GM19043 (cell line): Measurements from ENCODE around the gene SGK2.

Experiments used
- ATAC-seq: cut with Tn5 transposase; IDR thresholded peaks from one replicate; pipeline ENCODE4 v1.9.1; 2021; ENCODE audit warnings: low read depth; ENCODE audit not compliant: unreplicated experiment

Gene SGK2

DNA sequence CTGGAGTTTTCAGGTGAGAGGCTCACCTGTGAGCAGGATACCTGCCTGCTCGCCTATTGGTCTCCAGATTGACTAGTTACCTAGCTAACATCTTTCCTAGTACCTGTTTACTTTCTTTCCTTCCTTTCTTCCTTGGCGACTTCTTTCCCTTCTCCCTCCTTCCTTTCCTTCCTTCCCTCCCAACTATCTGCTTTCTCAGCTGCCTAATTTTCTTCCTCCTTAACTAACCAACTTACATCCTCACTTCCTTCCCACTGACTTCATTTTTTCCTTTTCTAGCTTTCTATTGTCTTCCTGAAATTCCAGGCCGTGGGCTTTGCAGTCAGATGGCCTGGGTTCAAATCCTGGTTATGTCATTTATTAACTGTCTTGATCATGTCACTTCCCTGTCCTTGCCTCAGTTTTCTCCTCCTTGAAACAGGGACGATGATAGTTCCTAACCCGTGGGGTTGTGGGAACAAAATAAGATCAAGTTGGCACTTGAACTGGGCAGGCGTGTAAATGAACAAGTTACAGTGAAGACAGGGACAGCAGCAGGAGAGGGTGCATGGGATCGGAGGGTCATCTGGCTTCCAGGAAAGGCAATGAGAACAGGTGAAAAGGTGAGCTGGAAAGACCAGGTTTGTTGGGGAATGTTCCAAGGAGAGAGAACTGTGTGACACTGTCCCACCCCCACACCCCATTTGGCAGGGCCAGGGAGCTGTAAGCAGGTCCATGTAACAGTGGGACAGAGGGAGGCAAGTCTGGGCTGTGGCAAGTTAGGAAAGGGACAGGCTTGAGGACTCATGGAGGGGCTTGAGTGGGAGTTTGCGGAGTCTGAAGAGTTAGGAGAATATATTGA is 540 bp downstream of the SGK2 start:
- ATAC-seq: no peak

DNA sequence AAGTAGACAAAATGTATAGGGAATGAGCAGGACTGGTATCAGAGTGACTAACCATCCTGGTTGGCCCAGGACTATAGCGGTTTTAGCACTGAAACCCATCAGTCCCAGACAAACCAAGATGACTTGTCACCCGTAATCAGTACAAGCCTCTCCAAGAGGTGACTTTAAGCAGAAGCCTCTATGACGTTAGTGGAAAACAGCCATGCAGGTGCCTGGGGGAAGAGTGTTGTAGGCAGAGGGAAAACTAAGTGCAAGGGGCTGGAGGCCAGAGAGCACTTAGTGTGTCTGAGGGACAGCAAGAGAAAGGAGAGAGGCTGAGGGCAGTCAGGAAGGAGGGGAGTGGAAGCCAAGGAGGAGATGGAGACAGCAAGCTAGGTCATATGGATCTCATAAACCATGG is 2.1 kb downstream of the SGK2 start:
- no peak for ATAC-seq

DNA sequence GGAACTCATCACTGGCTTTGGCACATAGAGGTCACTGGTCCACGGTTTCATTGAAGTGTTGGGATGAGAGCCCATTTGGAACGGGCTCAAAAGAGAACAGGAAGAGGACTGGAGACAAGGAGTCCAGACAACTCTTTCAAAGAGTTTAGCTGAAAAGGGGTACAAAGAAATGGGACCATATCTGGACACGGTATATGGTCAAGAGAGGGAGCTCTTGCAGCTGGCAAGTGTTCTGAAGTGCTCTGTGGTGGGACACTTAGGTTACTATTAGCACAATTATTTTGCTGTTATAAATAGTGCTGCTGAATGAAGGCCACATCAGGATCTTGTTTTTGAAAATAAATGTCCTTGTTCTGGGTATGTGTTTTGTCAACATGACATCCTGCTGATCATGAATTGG is 4.6 kb downstream of the SGK2 start:
- no peak for ATAC-seq

DNA sequence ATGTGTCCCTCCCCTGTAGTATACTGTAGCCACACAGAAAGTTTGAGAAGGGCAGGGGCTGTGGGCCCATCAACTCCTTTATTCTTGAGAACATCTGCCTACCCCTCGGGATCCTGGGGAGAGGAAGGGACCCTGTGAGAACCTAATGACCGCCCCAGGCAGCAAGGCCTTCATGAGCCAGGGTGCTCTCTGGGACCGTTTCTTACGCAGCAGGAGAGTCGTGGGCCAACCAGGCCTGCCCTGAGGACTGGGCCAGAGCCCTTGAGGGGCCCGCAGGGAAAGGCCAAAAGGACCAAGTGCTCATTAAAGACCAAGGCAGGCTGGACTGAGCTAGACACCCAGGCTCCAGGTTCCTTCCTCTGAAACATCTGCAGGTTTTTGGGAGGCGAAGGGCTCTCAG is 5.2 kb downstream of the SGK2 start:
- no peak for ATAC-seq

DNA sequence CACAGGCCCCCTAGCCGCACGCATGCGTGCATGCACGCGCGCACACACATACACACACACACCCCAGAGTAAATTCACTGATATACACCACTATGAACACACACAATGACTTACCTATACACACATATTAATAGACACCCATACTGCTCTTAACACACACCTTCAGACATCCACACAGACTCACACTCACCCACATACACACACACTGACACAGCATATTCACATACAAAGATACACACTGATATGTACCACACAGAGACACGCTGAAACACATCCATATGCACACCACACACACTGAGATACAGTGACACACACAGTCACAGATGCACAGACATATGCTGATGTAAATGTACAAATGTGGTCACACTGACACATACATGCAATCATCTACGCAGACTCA is 5.6 kb downstream of the SGK2 start:
- no peak for ATAC-seq

DNA sequence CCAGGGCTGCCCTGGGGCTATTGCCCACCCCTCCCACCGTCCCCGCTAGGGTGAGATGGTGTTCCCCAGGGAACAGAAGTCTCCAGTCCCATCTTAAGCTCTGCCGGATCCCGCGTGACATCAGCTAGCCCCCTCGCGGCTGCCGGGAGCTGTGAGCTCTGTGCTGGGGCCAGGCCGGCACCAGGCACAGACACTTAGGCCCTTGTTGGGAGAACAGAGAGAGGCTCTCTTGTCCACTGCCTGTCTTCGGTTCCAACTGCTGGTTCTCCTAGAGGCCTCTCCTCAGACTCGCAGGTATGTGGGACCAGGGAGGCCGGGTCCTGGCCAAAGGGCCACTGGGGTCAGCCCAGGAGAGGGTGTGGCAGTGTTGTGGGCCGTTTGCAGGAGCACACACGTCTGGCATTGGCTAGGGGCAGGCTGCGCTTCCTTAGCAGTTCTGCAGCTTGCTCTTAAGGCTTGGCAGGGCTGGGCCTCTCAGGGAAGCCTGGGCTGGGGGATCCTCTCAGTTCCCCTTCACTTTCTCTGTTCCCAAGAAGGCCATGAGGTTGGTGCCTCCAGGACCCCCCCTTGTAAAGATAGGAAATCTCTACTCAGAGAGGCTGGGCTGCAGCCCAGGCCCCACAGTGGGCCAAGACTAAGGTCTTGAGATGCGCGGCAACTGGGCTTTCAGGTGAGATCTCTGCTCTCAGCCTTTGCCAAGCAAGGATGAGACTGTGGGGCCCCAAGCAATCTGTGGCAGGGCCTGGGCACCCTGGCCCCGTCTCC is 6.3 kb downstream of the SGK2 start:
- ATAC-seq: no peak

DNA sequence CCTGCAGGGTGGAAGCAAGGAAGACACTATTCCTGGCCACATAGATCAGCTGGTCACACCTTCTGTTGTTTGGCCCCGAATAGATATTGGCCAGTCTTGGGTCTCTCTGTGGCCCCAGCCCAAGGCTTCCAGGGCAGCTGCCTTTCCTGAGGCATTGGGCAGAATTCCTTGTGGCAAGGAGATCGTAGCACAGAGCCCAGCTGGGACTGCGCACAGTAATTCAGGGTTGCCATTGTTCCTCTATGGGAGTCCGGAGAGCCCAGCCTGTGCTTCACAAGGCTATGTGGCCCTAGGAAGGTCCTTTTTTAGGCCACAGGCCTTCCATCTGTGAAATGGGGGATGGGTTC is 6.9 kb downstream of the SGK2 start:
- ATAC-seq: no peak

DNA sequence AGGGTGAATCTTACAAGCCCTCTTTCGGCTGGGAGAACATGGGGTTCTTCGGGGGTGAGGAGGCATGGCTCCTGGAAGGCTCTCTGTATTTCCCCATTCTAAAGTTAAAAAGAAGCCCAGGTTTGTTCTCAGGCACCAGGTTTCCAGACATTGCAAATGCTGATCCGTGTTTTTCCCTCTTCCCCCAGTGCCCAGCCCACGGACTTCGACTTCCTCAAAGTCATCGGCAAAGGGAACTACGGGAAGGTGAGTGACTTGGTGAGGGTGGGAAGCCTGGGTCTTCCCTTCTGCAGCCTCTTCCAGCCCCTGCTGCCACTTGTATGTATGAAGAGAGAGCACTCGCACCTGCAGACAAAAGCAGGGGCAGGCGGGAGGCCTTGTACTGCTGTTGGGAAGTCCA is 8.7 kb downstream of the SGK2 start:
- ATAC-seq: no peak

DNA sequence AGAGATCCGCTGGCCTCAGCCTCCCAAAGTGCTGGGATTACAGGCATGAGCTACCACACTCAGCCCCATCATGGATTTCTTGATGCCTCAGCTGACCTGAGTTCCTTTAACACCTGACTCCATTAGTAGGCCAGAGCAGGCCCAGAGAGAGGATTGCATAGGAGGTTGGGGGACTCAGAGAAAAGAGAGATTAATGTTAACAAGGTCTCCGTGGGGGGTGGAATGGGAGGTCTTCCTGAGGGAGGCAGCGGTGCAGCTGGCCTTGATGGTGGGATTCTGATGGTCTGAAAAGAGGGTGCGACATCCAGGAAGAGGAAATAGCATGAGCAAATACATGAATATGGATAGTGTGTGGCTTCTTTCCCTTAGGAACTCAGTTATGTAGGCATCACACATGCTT is 9.9 kb downstream of the SGK2 start:
- ATAC-seq: no peak

DNA sequence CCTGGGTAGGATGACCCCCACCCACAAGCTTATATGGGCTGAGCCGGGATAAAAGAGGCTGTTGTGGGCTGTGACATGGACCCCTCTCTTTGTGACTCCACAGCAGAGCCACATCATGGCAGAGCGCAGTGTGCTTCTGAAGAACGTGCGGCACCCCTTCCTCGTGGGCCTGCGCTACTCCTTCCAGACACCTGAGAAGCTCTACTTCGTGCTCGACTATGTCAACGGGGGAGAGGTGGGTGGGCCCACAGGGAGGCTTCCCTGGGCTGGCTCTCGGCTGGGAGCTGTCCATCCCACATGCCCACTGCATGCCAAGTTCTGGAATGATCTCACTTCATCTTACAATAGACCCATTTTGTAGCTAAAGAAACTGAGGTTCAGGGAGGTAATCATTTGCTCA is 10.5 kb downstream of the SGK2 start:
- no peak for ATAC-seq

DNA sequence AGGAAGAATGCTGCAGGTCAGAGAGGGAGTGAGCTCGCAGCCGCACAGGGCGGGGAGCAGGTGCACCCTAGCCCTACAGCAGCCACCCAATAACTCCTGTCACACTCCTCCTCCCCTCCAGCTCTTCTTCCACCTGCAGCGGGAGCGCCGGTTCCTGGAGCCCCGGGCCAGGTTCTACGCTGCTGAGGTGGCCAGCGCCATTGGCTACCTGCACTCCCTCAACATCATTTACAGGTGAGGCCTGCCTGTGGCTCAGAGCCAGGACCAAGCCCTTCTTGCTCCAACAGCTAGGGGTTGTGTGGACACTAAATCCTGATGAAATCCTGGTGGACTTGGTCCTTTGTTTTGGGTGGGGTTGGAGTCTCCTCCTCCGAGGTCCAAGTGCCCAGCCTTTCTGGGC is 11.7 kb downstream of the SGK2 start:
- no peak for ATAC-seq

DNA sequence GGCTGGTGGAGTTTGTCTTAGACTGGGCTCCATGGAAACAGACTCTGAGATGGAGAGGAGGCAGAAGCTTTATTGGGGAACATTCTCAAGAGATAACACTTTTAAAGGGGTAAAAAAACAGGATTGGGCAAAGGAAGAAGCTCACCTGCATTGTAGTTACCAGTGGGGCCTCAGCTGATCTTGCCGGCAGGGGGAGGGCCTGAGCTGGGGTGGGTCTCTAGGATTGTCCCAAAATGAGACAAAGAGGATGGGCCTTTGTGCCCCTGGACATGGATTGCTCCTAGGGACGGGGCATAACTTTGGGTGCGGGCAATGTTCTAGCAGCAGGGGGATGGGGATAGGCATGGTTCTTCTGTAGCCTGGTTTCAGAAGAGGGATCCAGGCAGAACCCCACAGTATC is 12.5 kb downstream of the SGK2 start:
- ATAC-seq: no peak

DNA sequence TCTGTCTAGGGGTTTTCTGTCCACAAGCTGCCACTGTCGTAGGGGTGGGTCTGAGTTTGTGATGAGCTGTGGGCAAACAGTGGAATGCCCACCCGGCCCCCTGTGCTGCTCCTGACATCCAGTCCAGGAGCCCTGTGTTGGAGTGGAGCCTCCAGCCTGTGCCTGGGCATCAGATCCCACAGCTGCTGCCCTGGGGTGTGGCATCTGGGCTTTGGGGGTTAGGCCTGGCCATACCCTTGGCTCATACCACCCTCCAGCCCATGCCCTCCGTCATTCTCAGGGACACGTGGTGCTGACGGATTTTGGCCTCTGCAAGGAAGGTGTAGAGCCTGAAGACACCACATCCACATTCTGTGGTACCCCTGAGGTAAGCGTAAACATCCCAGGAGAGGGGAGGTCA is 12.9 kb downstream of the SGK2 start:
- ATAC-seq: no peak

DNA sequence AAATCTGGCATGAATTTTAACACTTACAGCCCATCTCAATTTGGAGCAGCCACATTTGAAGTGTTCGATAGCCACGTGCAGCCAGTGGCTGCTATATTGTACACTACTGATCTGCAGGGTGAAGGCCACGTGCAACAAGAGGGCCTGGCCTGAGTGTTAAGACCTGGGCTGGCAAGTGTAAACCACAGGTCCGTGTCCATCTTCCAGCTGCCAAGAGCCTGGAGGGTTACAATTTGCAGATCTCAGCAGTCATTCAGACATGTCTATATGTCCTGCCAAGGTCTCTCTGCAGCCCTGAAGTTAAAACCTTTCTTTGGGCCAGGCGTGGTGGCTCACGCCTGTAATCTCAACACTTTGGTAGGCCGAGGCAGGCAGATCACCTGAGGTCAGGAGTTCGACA is 14.1 kb downstream of the SGK2 start:
- ATAC-seq: no peak

DNA sequence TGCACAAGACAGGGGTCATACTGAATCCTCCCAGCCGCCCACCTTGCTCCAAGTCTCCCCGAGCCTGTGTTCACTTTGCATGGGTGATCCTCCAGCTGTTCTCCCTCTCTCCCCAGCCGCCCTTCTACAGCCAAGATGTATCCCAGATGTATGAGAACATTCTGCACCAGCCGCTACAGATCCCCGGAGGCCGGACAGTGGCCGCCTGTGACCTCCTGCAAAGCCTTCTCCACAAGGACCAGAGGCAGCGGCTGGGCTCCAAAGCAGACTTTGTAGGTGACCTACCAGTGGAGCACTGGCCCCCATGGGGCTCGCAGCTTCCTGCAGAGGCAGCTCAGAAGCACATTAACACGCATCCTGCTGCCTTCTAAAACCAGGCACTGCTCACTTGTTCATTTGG is 17.3 kb downstream of the SGK2 start:
- no peak for ATAC-seq

DNA sequence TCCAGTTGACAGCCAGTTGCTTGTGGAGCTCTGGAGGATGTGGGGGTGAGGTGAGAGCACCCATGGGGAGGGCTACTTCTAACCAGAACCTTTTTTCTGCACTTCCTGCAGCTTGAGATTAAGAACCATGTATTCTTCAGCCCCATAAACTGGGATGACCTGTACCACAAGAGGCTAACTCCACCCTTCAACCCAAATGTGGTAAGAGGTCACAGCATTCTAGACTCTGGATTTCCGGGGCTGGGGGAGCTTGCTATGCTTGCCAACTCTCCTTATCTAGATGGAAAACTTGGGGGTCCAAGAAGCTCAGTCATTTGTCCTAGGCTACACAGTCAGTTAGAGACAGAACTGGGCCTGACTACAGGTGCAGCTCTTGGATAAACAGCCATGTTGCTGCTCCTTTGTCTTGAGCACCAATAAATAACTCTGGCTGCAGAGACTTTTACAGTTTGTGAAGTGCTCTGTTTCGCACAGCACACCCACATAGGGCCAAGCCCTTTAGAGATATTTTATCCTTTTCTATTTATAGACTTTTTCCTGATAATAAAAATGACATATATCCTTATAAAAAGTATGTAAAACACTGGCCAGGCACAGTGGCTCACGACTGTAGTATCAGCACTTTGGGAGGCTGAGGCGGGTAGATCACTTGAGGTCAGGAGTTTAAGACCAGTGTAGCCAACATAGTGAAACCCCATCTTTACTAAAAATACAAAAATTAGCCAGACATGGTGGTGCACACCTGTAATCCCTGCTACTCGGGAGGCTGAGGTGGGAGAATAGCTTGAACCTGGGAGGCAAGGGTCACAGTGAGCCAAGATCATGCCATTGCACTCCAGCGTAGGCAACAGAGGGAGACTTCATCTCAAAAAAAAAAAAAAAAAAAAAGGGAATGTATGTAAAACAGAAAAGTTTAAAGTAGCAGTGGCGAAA is 21.3 kb downstream of the SGK2 start:
- ATAC-seq: no peak

DNA sequence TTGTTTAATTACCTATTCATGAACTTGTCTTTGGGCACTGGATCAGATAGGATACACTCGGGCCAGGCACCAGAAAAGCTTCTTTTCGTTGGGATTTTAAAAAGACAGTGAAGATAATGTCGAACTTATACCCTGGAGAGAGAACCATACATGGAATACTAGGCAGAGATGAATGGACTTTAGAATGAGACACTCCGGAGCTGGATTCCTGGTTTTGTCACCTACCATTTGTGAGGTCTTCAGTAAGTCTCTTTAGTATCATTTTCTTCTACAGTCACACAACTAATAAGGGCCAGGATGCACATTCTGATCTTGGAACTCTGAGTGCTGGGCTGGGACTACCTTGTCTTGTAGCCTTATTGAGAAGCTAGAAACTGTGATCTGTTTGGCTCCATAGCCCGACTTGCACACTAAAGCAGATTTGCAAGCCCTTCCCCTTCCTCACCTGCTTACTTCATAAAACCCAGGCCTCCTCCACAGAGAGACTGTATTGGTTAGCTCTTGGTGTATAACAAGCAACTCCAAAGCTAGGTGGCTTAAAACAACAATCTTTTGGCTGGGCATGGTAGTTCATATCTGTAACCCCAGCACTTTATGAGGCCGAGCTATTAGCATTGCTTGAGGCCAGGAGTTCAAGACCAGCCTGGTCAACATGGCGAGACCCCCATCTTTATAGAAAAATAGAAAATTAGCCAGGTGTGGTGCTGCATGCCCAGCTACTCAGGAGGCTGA is 24.5 kb downstream of the SGK2 start:
- no peak for ATAC-seq

DNA sequence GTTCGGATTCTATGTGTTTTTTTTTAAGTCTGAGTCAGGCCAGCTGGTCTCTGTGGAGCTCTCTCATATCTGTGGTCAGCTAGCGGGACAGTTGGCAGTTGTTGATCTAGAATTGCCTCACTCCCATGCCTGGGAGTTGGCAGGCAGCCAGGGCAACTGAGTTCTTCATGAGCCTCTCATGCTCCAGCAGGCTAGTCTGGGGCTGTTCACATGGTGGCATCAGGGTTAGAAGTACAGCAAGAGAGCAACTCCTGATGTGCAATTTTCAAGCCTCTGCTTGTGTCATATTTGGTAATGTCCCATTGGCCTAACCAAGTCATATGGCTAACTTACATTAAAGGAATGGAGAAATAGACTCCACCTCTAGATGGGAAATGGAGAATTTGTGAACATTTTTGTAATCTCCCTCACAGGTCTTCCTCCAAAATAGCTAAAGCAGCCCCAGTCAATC is 25.2 kb downstream of the SGK2 start:
- no peak for ATAC-seq

DNA sequence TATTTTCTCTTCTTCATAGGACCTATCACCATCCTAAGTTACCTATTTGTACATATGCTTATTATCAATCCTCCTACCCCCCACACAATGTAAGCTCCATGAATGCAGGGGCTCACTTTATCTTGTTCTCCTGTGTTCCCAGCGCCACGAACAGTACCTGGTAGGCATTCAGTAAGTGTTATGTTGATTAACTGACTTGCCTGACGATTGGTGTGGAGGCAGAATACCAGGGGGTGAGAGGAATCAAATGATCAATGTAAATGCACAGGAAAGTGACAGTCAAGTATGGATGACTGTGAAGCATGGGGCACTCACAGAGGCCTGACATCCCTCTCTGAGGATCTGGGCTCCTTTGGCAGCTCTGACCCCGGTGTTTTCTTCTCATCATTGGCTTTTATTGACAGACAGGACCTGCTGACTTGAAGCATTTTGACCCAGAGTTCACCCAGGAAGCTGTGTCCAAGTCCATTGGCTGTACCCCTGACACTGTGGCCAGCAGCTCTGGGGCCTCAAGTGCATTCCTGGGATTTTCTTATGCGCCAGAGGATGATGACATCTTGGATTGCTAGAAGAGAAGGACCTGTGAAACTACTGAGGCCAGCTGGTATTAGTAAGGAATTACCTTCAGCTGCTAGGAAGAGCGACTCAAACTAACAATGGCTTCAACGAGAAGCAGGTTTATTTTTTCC is 25.8 kb downstream of the SGK2 start:
- ATAC-seq: no peak

DNA sequence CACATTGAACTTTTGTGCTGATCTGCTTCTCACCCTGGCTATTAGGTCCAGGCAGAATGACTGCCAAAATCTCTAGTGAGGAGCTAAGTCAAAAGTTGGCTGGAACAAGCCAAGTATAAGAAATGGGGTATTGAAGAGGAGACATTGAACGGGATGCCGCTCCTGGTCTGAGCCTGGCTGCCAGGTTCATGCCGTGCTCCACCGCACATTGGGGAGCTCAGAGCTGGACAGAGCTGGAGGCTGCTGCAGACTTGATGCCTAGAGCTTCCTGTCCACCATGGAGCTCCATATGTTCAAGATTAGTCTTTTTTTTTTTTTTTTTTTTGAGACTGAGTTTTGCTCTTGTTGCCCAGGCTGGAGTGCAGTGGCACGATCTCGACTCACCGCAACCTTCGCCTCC is 27.8 kb downstream of the SGK2 start:
- ATAC-seq: no peak
